HepG2 (cell line): ENCODE data around the gene USF2. TPM values are rescaled to one million over a fixed set of nuclear protein-coding genes. Genes with fewer than 3 reads are reported as not detected.

Experiments used
- ATAC-seq: fragments of 200-7000 bp; cut with Tn5 transposase; 3 replicates; pipeline ENCODE4 v1.9.1; 2020; ENCODE audit warnings: mild to moderate bottlenecking, moderate library complexity
- BruUV-seq: library from RNA; stranded (reverse); fragments of 400-500 nt; replicated peaks from 2 replicates; lab custom pipeline; 2021; lab: Mats Ljungman, UMichigan
- CTCF ChIA-PET: fragments of 300-600 bp; formaldehyde crosslinking; extraction: SDS; loops from one replicate; lab custom pipeline; 2021; ENCODE audit warnings: low total read pairs, inconsistent platforms, low intra/inter-chr PET ratio; lab: Yijun Ruan, JAX
- POLR2A ChIA-PET: fragments of 350-600 bp; sonication (Branson Sonifier 250); formaldehyde crosslinking; loops from one replicate; lab custom pipeline; 2020; ENCODE audit warnings: antibody characterized with exemption, inconsistent platforms; lab: Yijun Ruan, JAX
- DNase-seq: peaks from one replicate; pipeline ENCODE4 v3.0.0-alpha.2; 2015; ENCODE audit warnings: low spot score
- FAIRE-seq: peaks from 3 replicates; lab custom pipeline; 2011; peaks lifted over from hg19 to GRCh38; lab: Jason Lieb, UNC
- H2AFZ ChIP-seq: one replicate; pipeline ENCODE4 v1.6.1; 2011; ENCODE audit warnings: low read length, inconsistent platforms
- H3K27ac ChIP-seq: fragments of 300-600 bp; 3 replicates; pipeline ENCODE4 v1.8.0; 2011; ENCODE audit warnings: mixed run types, mild to moderate bottlenecking, mixed read lengths, low read length, inconsistent platforms; ENCODE audit not compliant: insufficient read depth; ENCODE audit errors: extremely low read length
- H3K27me3 ChIP-seq, 2 experiments: fragments of 200-600 bp in 1 of 2; 2 replicates in 1 of 2; 3 replicates in 1 of 2; pipeline versions ENCODE4 v1.6.0 to v1.8.0; 2011; ENCODE audit warnings: low read length in 2 of 2, mild to moderate bottlenecking in 2 of 2, moderate library complexity in 2 of 2, inconsistent platforms in 1 of 2; ENCODE audit not compliant: insufficient read depth in 2 of 2, control insufficient read depth in 1 of 2
- H3K36me3 ChIP-seq, 2 experiments: fragments of 200-600 bp in 1 of 2; replicated peaks in 1 of 2; 2 replicates in 1 of 2; 3 replicates in 1 of 2; pipeline versions ENCODE4 v1.5.1 to v1.8.0; 2011; ENCODE audit warnings: low read length in 2 of 2, inconsistent platforms in 1 of 2; ENCODE audit not compliant: insufficient read depth in 2 of 2, control insufficient read depth in 1 of 2
- H3K4me1 ChIP-seq: 2 replicates; pipeline ENCODE4 v1.5.1; 2012; ENCODE audit warnings: low read length, inconsistent platforms; ENCODE audit not compliant: insufficient read depth
- H3K4me2 ChIP-seq: 2 replicates; pipeline ENCODE4 v1.6.0; 2011; ENCODE audit warnings: low read depth, low read length, inconsistent platforms
- H3K4me3 ChIP-seq, 3 experiments: fragments of 200-600 bp in 1 of 3; sonication (generic), shearing (Covaris generic) in 1 of 3; replicated peaks in 1 of 3; 2 replicates each; pipeline ENCODE4 v1.5.1; 2011 to 2016; ENCODE audit warnings: low read length in 3 of 3, inconsistent platforms in 2 of 3, low read depth in 2 of 3, mild to moderate bottlenecking in 2 of 3, control low read depth in 1 of 3, mixed read lengths in 1 of 3; ENCODE audit not compliant: insufficient read depth in 1 of 3
- H3K79me2 ChIP-seq: one replicate; pipeline ENCODE4 v1.6.1; 2011; ENCODE audit warnings: low read length, inconsistent platforms; ENCODE audit not compliant: insufficient read depth
- H3K9ac ChIP-seq: 2 replicates; pipeline ENCODE4 v1.6.0; 2011; ENCODE audit warnings: mild to moderate bottlenecking, low read depth, low read length, inconsistent platforms; ENCODE audit not compliant: insufficient read depth
- H3K9me3 ChIP-seq: 2 replicates; pipeline ENCODE4 v1.5.1; 2012; ENCODE audit warnings: mild to moderate bottlenecking, low read length
- H4K20me1 ChIP-seq: 2 replicates; pipeline ENCODE4 v1.6.0; 2011; ENCODE audit warnings: inconsistent platforms, mild to moderate bottlenecking, low read length, moderate library complexity; ENCODE audit not compliant: insufficient read depth
- ARNT2 ChIP-seq: sonication (generic); formaldehyde crosslinking; IDR thresholded peaks from 2 replicates; pipeline ENCODE4 v1.8.0; 2022; ENCODE audit warnings: mild to moderate bottlenecking, low read depth, missing genetic modification reagents, moderate library complexity
- MED8 ChIP-seq: sonication (generic); formaldehyde crosslinking; IDR thresholded peaks from 2 replicates; pipeline ENCODE4 v1.8.1; 2023; ENCODE audit warnings: mild to moderate bottlenecking, missing genetic modification reagents; ENCODE audit not compliant: insufficient replicate concordance
- MLLT10 ChIP-seq: sonication (generic); formaldehyde crosslinking; IDR thresholded peaks from 2 replicates; pipeline ENCODE4 v1.4.0; 2020; ENCODE audit warnings: missing genetic modification reagents
- SP2 ChIP-seq: sonication (generic); formaldehyde crosslinking; IDR thresholded peaks from 2 replicates; pipeline ENCODE4 v1.5.1; 2020; ENCODE audit warnings: mild to moderate bottlenecking, missing genetic modification reagents
- TOPORS ChIP-seq: sonication (generic); formaldehyde crosslinking; IDR thresholded peaks from 2 replicates; pipeline ENCODE4 v1.8.0; 2023; ENCODE audit warnings: mild to moderate bottlenecking, missing genetic modification reagents
- ZNF224 ChIP-seq: sonication (generic); formaldehyde crosslinking; IDR thresholded peaks from 2 replicates; pipeline ENCODE4 v1.5.0; 2020; ENCODE audit warnings: mild to moderate bottlenecking, missing genetic modification reagents
- WGBS: methylation state at CpG from one replicate; pipeline ENCODE4 v1.1.6; 2017; ENCODE audit warnings: low lambda C conversion rate; 5-methylcytosine and 5-hydroxymethylcytosine counted together
- in situ Hi-C: cut with HindIII; loops from 2 replicates; pipeline ENCODE4 v1.10.0; 2017; ENCODE audit warnings: low pct_unique_long_range_greater_than_20kb; ENCODE audit not compliant: extremely low pct_ligation_motif_present
- intact Hi-C: fragments of 100-400 bp; cut with micrococcal nuclease; formaldehyde crosslinking; loops from one replicate; pipeline ENCODE4 v1.10.0; 2022; ENCODE audit not compliant: unreplicated experiment
- polyA plus RNA-seq, 8 experiments: library from polyadenylated mRNA; depleted of rRNA in 3 of 8; stranded (reverse) in 7 of 8; unstranded in 1 of 8; fragments of >200 nt; fragmentation: Illumina TruSeq in 4 of 8; extraction: Trizol in 4 of 8; gene quantifications; 2 replicates each; pipeline versions ENCODE4 v1.2.1 to v1.2.3, GENCODE V29; 2011 to 2016; ENCODE audit warnings: low read depth in 4 of 8, missing spikeins in 1 of 8, mixed read lengths in 1 of 8; ENCODE audit not compliant: insufficient read depth in 1 of 8
- total RNA-seq, 5 experiments: library from RNA; depleted of rRNA; stranded (reverse); fragments of >200 nt; fragmentation: Illumina TruSeq; extraction: Trizol; gene quantifications; 2 replicates each; pipeline ENCODE4 v1.2.3, GENCODE V29; 2016; ENCODE audit warnings: low read depth in 1 of 5
- TF ChIP-seq, protein P1 (sequence below): sonication (generic); formaldehyde crosslinking; IDR thresholded peaks from 2 replicates; pipeline ENCODE4 v1.5.0; 2020; ENCODE audit warnings: missing genetic modification reagents
- TF ChIP-seq, protein P2 (sequence below): sonication (generic); formaldehyde crosslinking; IDR thresholded peaks from 2 replicates; pipeline ENCODE4 v1.4.0; 2020; ENCODE audit warnings: missing genetic modification reagents

Gene USF2
- total and polyA plus RNA-seq, 2 of the 13 experiments (the other 11 are each of a cell fraction or from before 2014, with no cell fraction given): 54.9 to 106 TPM

GRCh38 chr19:35294328-35294727 is 25.6 kb downstream of the USF2 start:
- Histone ChIP-seq H4K20me1 (no peaks in the 10 kb centered on the region), H3K27me3 (peaks cover 6 to 41% of the 10 kb centered on the region in 2 experiments), H3K9ac (no peak overlapping the region), H2AFZ (no peak overlapping the region), H3K27ac (no peak overlapping the region), H3K79me2 (no peaks in the 10 kb centered on the region), H3K4me1 (peaks cover 61% of the 10 kb centered on the region), H3K9me3 (no peaks in the 10 kb centered on the region), H3K4me3 (no peak overlapping the region), H3K36me3 (no peaks in the 10 kb centered on the region), H3K4me2 (no peak overlapping the region)
- in situ Hi-C loops: no loop called here
- 38% methylated on average over 3 of the region's 3 CpGs for WGBS
- FAIRE-seq: no peak
- no peak for ATAC-seq
- intact Hi-C loops: no loop called here
- ChIA-PET POLR2A (no interaction called here), CTCF (no interaction called here)
- TF ChIP-seq, protein P1, sequence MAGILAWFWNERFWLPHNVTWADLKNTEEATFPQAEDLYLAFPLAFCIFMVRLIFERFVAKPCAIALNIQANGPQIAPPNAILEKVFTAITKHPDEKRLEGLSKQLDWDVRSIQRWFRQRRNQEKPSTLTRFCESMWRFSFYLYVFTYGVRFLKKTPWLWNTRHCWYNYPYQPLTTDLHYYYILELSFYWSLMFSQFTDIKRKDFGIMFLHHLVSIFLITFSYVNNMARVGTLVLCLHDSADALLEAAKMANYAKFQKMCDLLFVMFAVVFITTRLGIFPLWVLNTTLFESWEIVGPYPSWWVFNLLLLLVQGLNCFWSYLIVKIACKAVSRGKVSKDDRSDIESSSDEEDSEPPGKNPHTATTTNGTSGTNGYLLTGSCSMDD: no peak
- TF ChIP-seq MLLT10 (no peak), MED8 (CRISPR knock-in tag) (no peak), SP2 (no peak), ARNT2 (no peak), TOPORS (CRISPR knock-in tag) (no peak), ZNF224 (CRISPR knock-in tag) (no peak)
- TF ChIP-seq, protein P2, sequence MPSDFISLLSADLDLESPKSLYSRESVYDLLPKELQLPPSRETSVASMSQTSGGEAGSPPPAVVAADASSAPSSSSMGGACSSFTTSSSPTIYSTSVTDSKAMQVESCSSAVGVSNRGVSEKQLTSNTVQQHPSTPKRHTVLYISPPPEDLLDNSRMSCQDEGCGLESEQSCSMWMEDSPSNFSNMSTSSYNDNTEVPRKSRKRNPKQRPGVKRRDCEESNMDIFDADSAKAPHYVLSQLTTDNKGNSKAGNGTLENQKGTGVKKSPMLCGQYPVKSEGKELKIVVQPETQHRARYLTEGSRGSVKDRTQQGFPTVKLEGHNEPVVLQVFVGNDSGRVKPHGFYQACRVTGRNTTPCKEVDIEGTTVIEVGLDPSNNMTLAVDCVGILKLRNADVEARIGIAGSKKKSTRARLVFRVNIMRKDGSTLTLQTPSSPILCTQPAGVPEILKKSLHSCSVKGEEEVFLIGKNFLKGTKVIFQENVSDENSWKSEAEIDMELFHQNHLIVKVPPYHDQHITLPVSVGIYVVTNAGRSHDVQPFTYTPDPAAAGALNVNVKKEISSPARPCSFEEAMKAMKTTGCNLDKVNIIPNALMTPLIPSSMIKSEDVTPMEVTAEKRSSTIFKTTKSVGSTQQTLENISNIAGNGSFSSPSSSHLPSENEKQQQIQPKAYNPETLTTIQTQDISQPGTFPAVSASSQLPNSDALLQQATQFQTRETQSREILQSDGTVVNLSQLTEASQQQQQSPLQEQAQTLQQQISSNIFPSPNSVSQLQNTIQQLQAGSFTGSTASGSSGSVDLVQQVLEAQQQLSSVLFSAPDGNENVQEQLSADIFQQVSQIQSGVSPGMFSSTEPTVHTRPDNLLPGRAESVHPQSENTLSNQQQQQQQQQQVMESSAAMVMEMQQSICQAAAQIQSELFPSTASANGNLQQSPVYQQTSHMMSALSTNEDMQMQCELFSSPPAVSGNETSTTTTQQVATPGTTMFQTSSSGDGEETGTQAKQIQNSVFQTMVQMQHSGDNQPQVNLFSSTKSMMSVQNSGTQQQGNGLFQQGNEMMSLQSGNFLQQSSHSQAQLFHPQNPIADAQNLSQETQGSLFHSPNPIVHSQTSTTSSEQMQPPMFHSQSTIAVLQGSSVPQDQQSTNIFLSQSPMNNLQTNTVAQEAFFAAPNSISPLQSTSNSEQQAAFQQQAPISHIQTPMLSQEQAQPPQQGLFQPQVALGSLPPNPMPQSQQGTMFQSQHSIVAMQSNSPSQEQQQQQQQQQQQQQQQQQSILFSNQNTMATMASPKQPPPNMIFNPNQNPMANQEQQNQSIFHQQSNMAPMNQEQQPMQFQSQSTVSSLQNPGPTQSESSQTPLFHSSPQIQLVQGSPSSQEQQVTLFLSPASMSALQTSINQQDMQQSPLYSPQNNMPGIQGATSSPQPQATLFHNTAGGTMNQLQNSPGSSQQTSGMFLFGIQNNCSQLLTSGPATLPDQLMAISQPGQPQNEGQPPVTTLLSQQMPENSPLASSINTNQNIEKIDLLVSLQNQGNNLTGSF (CRISPR knock-in tag): no peak
- no TSS peak for BruUV-seq
- no peak for DNase-seq
